Measurements from ENCODE around the gene HLA-DMA. TPM values are rescaled to one million over a fixed set of nuclear protein-coding genes. Genes with fewer than 3 reads are reported as not detected.

Gene HLA-DMA
- polyA plus RNA-seq, 3 donors = 434 to 526 (median 515) TPM

DNA sequence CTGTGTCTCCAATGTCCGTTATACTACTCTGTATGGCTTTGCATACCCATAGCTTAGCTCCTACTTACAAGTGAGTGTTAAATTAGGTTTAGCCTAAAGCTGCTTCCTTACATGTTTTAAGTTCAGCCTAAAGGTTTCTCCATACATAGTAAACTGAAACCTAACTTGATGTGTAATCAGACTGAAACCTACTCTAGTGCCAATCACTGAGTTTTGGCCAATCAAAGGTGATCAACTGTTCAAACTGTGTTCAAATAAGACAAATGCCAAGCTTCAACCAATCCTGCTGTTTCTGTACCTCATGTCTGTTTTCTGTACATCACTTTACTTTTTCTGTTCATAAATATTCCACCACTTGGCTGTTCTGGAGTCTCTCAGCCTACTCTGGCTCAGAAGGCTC lies 36.5 kb upstream of the HLA-DMA start:
- H3K4me3 Mint-ChIP-seq = no peak overlapping the region
- H3K4me1 ChIP-seq (ENCODE audit: control insufficient read depth in 1 of 2, insufficient read depth in 2 of 2, low read length in 2 of 2) = no peaks in the 10 kb centered on the region
- no peak overlapping the region for H3K9ac ChIP-seq (ENCODE audit: insufficient read depth, low read length, poor library complexity, severe bottlenecking)
- no peaks in the 10 kb centered on the region for H3K27me3 ChIP-seq (ENCODE audit: control insufficient read depth in 2 of 2, insufficient read depth in 2 of 2, low read length in 2 of 2)
- intact Hi-C loops (cut with micrococcal nuclease) = no loop called here
- no peak overlapping the region for H3K27ac ChIP-seq (ENCODE audit: low read depth in 1 of 2, low read length in 2 of 2)
- H3K4me2 ChIP-seq (replicated peaks; ENCODE audit: extremely low read depth, low read length, poor library complexity, severe bottlenecking) = no peak overlapping the region
- H3K9me3 Mint-ChIP-seq = no peaks in the 10 kb centered on the region
- no peak overlapping the region for H3K4me3 ChIP-seq (replicated peaks in 1 of 3; ENCODE audit: low read depth in 2 of 3, low read length in 3 of 3)
- peaks cover 13% of the 10 kb centered on the region for H3K4me1 Mint-ChIP-seq
- H3K27me3 Mint-ChIP-seq (ENCODE audit: low read depth in 3 of 3) = peaks cover 2 to 6% (median 4%) of the 10 kb centered on the region in 3 donors
- H2AFZ ChIP-seq (ENCODE audit: insufficient read depth, low read depth, low read length, poor library complexity, severe bottlenecking) = no peak overlapping the region
- peaks cover 4% of the 10 kb centered on the region for H4K20me1 ChIP-seq (ENCODE audit: insufficient read depth, low read length)
- WGBS (ENCODE audit: insufficient coverage) = no CpG with 5 or more reads among the region's 1 CpG
- TF ChIP-seq, protein P1, sequence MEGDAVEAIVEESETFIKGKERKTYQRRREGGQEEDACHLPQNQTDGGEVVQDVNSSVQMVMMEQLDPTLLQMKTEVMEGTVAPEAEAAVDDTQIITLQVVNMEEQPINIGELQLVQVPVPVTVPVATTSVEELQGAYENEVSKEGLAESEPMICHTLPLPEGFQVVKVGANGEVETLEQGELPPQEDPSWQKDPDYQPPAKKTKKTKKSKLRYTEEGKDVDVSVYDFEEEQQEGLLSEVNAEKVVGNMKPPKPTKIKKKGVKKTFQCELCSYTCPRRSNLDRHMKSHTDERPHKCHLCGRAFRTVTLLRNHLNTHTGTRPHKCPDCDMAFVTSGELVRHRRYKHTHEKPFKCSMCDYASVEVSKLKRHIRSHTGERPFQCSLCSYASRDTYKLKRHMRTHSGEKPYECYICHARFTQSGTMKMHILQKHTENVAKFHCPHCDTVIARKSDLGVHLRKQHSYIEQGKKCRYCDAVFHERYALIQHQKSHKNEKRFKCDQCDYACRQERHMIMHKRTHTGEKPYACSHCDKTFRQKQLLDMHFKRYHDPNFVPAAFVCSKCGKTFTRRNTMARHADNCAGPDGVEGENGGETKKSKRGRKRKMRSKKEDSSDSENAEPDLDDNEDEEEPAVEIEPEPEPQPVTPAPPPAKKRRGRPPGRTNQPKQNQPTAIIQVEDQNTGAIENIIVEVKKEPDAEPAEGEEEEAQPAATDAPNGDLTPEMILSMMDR (IDR thresholded peaks at IDR 0.05) = no peak
- H3K27ac Mint-ChIP-seq = no peak overlapping the region
- no peaks in the 10 kb centered on the region for H3K9me3 ChIP-seq (replicated peaks in 1 of 2; ENCODE audit: control insufficient read depth in 1 of 2, insufficient read depth in 1 of 2, low read length in 2 of 2)
- no peaks in the 10 kb centered on the region for H3K79me2 ChIP-seq (ENCODE audit: insufficient read depth, low read length)
- no peak for DNase-seq
- peaks cover 0 to 7% of the 10 kb centered on the region in 2 donors for H3K36me3 Mint-ChIP-seq
- H3K36me3 ChIP-seq (replicated peaks in 1 of 2; ENCODE audit: control insufficient read depth in 1 of 2, insufficient read depth in 2 of 2, low read length in 2 of 2) = no peaks in the 10 kb centered on the region

GRCh38 chr6:32984622-32985389 lies 31.9 kb upstream of the HLA-DMA start:
- TF ChIP-seq, protein P1 (IDR thresholded peaks at IDR 0.05) = peak; percentile 96
- peak; percentile 79 to 84 (median 84) for DNase-seq
- WGBS (ENCODE audit: insufficient coverage) = 20% methylated on average over 5 of the region's 9 CpGs
- H3K36me3 ChIP-seq (replicated peaks in 1 of 2; ENCODE audit: control insufficient read depth in 1 of 2, insufficient read depth in 2 of 2, low read length in 2 of 2) = peaks cover 23 to 33% of the 10 kb centered on the region in 2 donors
- H3K4me3 ChIP-seq (replicated peaks in 1 of 3; ENCODE audit: low read depth in 2 of 3, low read length in 3 of 3) = no peak overlapping the region
- H3K36me3 Mint-ChIP-seq = peaks cover 22 to 36% of the 10 kb centered on the region in 2 donors
- H3K27ac Mint-ChIP-seq = peak overlapping the region in 3 of 7 donors; percentile 7 to 69 (median 43)
- H3K4me2 ChIP-seq (replicated peaks; ENCODE audit: extremely low read depth, low read length, poor library complexity, severe bottlenecking) = no peak overlapping the region
- peaks cover 50% of the 10 kb centered on the region for H4K20me1 ChIP-seq (ENCODE audit: insufficient read depth, low read length)
- no peak overlapping the region for H3K4me3 Mint-ChIP-seq
- no peaks in the 10 kb centered on the region for H3K4me1 ChIP-seq (ENCODE audit: control insufficient read depth in 1 of 2, insufficient read depth in 2 of 2, low read length in 2 of 2)
- no peak overlapping the region for H3K9ac ChIP-seq (ENCODE audit: insufficient read depth, low read length, poor library complexity, severe bottlenecking)
- intact Hi-C loops (cut with micrococcal nuclease) = loop anchor here (1.0 to 2.0 kb wide), 3 partner anchors 15 to 100 kb away; no protein-coding TSS in a partner anchor
- H3K27ac ChIP-seq (ENCODE audit: low read depth in 1 of 2, low read length in 2 of 2) = peak overlapping the region in 1 of 2 donors; percentile 20
- H3K27me3 Mint-ChIP-seq (ENCODE audit: low read depth in 3 of 3) = peaks cover 0 to 4% (median 0%) of the 10 kb centered on the region in 3 donors
- no peaks in the 10 kb centered on the region for H3K27me3 ChIP-seq (ENCODE audit: control insufficient read depth in 2 of 2, insufficient read depth in 2 of 2, low read length in 2 of 2)
- H2AFZ ChIP-seq (ENCODE audit: insufficient read depth, low read depth, low read length, poor library complexity, severe bottlenecking) = no peak overlapping the region
- H3K9me3 ChIP-seq (replicated peaks in 1 of 2; ENCODE audit: control insufficient read depth in 1 of 2, insufficient read depth in 1 of 2, low read length in 2 of 2) = no peaks in the 10 kb centered on the region
- peaks cover 6% of the 10 kb centered on the region for H3K79me2 ChIP-seq (ENCODE audit: insufficient read depth, low read length)
- H3K4me1 Mint-ChIP-seq = peaks cover 24% of the 10 kb centered on the region
- H3K9me3 Mint-ChIP-seq = no peaks in the 10 kb centered on the region

All from CD14-positive monocyte (primary cell).